ENCODE data around the gene USP3.

- no peak for TF ChIP-seq POLR2A (IDR thresholded peaks at IDR 0.05)
- no peak for TF ChIP-seq CTCF (IDR thresholded peaks at IDR 0.05)
These were observed 70.9 kb downstream of the USP3 start for GRCh38 chr15:63575312-63575711.

Data from testis (tissue), 2 donors.